ENCODE results near the gene SLC1A2.

SLC1A2 gene

DNA sequence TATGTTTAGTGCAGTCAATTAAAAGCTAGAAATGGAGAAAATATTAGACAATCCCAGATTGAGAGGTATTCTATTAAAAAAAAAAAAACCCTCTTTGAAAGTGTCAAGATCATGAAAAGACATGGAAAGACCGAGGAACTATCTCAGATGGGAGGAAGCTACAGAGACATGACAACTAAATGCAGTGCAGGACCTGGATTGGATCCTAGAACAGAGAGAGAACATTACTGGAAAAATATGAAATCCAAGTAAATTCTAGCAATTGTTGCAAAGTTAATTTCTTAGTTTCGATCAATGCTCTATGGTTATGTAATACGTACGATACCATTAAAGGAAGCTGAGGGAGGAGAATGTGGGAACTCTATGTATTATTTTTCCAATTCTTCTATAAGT is 43.2 kb downstream of the SLC1A2 start:
- DNase-seq (ENCODE audit: low spot score), result no peak

DNA sequence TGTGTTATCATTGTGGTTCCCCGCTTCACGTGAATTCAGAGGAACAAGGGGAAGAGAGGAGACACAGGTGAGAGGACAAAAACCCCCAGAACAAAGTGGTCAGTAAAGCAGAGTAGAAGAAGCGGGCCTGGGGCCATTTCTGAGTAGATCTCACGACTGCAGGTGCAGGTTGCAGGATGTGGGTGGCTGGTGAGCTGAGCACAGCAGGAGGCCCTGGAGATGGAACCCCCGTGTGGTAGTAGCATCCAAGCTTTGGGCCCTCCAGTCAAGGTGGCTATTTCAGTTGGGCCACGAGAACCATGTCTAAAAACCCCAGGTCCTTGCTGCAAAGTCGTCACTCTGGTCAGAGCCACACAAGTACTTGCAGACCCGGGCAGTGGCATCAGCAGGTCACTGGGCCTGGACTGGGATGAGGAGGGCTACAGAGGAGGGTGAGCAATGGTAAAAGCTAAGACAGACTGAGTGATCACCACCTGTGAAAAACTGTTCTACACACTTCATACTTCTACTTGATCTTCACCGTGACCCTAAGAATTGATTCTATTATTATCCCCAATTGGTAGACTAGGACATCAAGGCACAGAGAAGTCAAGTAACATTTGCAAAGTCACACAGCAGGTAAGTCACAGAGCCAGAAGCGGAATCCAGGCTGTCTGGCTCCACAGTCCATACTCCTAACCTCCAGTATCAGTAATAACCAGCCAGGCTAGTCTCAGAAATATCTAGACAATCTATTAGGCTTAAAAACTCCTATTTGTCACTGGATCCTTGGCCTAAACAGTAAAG is 43.8 kb downstream of the SLC1A2 start:
- DNase-seq (ENCODE audit: low spot score), result no peak

DNA sequence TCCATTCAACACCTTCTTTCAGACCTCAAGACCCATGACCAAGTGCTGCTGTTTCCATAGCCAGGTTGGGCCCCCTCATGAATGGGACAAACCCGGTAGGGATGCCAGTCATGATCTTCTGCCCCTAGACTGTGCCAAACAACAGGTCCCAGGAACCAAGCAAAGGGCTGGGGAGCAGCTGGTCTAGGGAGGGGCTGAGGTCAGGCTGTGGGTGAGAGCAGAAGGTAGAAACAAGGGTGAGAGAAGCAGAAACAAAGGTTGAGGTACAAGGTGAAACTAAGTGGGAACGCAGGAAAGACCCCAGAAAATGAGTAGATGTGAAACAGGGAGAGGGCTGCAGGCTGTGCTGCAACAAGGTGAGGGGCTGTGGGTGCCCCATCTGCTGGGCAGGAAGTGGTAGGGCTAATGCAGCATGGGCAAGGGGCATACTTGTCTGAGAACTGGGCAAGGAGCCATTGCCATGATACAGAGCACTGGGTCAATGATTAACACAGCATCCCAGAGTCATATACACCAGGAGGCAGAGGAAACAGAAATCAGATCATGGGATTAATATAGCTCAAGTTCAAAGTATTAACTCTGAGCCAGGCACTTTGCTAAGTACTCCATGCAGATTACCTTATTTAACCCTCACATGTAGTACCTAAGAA is 45.9 kb downstream of the SLC1A2 start:
- DNase-seq (ENCODE audit: low spot score), result no peak

DNA sequence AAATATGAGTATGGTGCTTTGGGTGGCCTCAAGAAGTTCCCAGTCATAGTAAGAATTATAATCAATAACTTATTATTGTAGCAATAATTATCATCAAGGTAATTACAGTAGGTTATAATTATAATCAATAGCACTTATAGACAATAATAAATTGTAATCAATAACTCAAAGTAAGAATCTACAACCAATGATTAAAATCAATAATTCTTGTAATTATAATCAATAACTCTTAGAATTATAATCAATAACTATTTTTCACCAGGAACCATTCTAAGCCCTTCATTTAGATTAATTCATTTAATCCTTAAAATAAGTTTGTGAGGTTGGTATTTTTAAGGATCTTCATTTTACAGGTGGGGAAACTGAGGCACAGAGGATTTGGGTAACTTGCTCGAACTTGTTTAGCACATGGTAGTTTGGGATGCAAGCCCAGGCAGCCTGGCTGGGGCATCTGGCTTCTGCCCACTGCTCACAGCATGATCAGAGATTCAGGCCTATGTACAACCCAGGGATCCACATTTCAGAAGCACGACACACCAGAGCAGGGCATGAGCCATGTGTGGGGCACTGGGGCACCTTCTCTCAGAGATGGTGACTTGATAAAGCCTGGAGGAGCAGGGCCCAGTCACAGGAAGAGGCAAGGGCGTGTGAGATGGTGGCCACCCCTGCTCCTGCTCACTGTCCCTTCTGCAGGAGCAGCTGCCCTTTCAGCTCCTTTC is 46.6 kb downstream of the SLC1A2 start:
- DNase-seq (ENCODE audit: low spot score), result no peak

DNA sequence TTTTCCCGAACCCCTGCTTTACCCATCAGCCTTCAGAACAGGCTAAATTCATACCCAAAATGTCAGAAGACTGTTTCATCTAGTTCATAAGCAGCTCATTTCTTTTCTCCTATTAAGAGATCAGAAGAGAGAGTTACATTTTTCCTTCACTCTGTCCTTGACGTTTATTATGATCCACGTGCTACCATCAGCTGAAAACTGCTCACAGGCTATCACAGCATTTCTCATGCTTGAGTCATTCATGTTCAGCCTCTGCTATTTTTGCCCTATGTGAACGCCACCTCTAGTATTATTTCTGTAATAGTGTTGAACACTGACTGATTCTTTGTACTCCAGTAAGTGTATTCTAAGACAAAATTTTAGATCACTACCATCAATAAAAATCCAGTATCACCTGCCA is 51.9 kb downstream of the SLC1A2 start:
- peak; percentile 66 for DNase-seq (ENCODE audit: low spot score)

DNA sequence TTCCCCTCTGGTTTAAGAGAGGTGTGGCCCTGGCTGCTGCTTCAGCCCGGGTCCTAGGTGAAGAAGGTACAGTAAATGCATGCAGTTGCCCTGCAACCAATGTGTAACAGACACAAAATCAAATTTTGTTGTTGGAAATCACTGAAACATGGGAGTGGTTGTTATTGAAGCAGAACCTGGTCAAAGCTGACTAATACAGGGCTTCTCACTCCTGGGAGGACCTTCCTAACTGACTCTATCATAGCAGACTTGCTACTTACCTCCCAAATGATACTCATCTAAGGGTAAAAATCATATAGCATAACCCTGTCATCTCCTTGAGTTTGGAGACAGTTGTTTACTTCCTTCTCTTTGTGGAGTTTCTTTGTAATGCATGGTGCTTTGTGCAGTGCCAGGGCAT is 52.6 kb downstream of the SLC1A2 start:
- DNase-seq (ENCODE audit: low spot score), result no peak

DNA sequence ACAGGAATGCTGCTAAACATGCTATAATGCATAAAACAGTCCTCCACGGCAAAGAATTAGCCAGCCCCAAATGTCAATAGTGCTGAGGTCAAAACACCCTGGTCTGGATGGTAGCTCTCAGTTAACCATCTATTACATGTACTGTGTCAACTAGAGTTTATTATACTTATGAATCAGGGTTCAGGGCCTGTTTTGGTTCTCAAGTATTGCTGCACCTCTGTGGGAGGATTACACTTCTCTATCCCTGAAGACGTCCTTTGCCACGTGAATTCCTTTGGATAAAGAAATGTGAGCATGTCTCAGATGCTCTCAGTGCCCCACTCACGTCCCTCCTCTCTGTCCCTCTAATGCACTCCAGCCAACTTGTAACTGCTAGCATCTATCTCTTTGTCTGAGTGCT is 53.4 kb downstream of the SLC1A2 start:
- no peak for DNase-seq (ENCODE audit: low spot score)

DNA sequence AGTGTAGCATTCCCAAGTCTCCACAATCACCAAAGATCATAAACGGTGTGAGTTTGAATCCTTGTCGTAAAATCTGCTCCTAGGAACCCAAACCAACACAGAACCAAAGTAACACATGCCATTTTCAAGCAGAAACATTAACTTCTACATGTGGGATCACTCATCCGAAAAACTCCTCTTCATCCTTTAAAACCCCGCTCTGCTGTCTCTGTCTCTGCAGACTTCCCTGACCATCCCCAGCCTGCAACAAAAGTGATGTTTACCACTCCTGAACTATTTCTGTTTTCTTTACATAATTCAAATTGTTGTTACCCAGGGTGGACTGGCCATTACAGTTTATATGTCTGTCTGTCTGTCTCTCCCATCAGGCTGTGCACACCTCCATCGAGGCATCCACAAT is 54.0 kb downstream of the SLC1A2 start:
- no peak for DNase-seq (ENCODE audit: low spot score)

DNA sequence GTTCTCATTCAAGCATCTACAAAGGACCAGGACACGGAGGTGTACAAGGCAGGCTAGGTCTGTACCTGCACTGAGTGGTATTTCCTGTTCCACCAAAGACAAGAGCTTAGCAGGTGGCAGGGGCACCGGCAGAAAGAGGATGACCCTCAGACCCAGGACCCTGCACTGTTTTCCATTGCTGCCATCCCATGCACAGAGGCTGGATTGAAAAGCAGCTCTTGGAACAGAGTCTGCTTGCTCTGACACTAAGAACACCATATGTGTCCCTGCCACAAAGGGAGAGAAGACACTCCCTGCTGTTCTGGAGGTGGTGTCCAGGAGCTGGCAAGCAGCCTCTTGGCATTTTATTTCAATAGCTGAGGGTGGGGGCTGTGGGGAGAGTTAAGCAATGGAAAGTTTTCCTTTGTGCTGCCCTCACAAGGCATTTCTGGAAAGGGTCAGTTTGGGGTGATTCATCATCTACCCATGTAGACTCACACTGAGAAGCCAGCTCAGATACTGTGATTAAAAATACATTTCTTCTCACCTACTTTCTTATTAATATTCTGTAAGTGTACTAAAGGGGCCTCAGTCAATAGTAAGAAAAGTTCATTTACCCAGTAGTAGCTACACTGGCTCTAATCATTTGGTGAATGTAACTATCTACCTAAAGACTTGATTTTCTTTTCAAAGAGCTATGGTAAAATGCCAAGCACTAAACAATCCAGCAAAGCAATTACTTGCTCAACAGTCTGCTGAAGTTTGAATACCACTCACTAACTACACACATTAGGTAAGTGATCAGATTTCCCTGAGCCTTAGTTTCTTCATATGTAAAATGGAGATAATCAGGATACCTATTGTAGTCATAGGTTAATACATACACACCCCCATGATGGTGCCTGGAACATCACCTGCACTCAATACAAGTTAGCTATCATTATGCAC is 55.2 kb downstream of the SLC1A2 start:
- peak; percentile 16 for DNase-seq (ENCODE audit: low spot score)

DNA sequence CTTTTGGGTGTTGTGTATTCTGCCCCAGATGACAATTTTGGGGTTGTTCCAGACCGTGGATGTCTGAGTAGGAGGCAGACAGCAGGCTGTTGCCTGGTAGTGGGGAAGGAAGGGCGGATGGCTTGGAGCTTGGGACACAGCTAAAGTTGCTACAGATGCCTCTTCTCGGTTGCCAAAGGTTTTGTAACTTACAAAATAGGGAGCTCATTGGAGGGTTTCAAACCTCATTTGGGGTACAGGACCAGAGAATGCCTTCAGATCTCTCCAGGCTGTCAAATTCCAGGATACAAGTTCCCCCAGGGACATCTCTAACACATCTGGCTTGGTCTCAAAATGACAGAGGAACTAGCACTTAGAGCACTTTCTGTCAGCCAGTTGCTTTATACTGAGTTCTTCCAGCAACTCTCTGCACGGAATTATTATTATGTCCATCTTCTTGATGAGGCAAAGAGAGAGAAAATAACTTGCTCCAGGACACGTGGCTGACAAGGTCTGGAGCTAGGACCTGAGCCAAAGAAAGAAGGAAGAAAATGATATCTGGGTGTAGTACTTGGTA is 56.0 kb downstream of the SLC1A2 start:
- DNase-seq (ENCODE audit: low spot score), result no peak

DNA sequence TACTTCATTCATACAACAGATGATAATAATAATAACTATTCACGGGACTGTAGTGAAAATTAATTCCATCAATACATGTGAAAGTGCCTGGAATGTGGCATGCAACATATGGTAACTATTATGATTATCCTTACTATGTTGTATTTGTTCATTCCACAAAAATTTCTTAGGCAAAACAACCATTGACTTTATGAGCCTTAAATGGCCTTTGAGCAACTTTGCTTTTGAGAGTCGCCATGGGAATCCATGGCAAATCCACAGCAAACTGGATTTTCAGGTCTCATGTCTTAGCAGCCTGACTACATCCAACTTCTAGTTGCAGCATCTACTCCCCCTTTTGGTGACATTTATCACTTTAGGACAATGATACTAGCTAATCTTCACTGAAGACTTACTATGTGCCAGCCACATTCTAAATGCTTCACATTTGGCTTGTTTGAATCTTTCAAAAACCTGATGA is 56.8 kb downstream of the SLC1A2 start:
- no peak for DNase-seq (ENCODE audit: low spot score)

DNA sequence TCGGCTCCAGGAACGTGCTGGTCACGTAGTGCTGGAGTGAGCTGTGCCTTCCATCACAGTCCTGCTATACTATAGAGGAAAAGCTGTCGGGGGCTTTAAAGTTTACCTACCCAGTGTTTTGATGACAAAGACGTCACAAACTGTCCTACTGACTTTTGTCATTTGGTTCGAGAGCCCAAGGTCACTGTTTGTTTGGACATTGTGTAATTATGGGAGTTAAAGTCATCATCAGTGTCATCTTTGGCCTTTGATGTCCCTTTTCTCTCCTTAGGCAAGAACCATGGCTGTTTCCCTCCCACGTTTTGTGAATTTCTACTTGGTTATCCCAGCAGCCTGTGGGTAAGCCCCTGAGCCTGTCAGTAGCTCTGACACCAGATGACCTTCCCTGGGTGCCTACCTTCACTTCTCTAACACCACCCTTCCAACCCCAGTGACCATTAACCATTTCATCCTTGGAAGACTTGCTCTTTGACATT is 59.3 kb downstream of the SLC1A2 start:
- no peak for DNase-seq (ENCODE audit: low spot score)

DNA sequence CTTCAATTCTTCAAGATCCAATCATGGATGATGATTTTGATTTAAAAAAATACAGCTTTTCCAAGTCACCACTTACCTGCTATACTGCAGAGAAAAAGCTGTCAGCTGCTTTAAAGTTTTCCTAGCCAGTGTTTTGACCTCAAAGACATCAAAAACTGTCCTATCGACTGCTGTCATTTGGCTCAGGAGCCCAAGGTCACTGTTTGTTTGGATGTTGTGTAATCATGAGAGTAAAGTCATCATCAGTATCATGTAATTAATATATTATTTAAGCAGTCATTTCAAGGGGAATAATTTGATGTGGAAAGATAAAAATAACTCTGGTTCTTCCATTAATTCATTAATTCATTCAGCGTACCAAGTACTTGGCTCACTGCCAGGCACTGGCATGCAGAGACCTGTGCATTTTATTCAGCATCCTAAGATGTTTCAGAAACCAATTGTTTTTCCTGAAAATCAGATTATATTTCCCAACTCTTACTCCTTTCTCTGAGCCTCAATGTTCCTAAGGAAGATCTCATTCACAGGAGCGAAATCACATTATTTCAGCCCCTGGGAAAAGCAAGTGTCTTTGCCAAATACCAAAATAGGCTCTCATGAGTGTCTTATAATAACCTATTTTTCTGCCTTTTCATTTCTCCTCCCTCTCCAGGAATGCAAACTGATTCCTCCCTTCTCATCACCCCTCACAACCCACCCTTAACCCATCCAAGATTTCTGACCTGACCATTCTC is 59.9 kb downstream of the SLC1A2 start:
- DNase-seq (ENCODE audit: low spot score), result no peak

DNA sequence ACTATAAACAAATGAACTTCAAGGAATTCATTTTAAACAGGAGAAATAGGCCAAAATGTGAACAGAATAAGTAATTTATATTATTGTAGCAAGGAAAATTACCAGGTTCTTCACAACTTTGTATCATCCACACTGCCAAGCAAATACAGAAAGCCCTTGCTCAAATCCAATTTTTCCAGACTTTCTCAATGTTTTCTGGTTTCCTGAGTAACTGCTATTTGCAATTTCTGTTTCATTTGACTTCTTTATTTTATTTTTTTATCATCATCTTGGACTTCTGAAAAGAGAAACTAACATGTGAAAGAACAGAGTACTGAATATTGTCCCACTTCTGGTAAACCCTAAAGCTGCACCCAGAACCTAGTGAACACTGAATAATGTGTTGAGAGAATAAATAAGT is 61.0 kb downstream of the SLC1A2 start:
- no peak for DNase-seq (ENCODE audit: low spot score)

DNA sequence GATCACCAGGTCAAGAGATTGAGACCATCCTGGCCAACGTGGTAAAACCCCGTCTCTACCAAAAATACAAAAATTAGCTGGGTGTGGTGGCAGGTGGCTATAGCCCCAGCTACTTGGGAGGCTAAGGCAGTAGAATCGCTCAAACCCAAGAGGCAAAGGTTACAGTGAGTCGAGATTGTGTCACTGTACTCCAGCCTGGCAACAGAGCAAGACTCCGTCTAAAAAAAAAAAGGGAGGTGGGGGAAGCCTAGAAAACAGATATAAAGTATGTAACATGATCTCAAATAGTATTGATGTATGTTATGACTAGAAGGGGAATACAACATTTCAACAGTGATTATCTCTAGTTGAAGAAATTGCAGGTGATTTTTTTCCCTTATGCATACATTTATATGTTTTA is 61.4 kb downstream of the SLC1A2 start:
- DNase-seq (ENCODE audit: low spot score), result no peak

DNA sequence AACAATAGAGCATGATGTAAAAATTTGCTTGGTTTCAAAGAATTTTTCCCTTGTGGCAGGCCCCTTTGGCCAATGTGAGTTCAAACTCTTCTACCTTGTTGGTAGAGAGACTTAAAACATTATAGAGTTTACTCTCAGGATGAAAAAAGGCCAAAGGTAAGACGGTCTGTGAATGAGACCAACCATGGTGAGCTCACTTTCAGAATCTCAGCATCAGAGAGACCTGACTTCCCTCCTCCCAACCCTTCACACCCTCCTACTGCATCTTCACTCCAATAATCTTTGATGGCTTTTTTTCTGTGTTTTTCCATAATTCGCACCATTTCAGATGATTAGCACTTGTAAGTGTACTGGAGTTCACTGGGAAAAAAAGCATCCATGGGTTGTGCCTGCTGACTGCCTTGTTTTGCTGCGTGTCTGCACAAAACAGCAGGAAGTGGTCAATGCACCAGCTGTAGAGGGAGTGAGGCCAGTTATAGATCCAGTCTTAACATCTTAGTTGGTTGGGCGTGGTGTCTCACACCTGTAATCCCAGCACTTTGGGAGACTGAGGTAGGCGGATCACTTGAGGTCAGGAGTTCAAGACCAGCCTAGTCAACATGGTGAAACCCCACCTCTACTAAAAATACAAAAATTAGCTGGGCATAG is 64.1 kb downstream of the SLC1A2 start:
- DNase-seq (ENCODE audit: low spot score), result no peak

DNA sequence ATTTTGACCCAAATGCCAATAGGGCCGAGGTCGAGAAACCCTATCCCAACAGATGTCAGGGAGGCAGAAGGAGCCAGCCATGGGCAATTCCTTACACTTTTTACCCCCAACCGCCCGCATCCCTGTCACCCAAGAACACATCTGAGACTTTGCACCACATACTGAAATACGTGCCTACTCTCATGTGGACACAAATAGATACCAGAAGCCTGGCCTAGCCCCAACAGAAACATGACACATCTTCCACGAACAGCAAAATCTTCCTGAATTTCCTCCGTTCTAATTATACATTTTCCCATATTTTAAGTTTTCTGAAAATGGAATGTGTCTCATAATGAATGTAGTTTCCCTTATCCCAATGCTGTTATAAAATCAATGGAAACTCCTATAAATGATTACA is 64.7 kb downstream of the SLC1A2 start:
- no peak for DNase-seq (ENCODE audit: low spot score)

DNA sequence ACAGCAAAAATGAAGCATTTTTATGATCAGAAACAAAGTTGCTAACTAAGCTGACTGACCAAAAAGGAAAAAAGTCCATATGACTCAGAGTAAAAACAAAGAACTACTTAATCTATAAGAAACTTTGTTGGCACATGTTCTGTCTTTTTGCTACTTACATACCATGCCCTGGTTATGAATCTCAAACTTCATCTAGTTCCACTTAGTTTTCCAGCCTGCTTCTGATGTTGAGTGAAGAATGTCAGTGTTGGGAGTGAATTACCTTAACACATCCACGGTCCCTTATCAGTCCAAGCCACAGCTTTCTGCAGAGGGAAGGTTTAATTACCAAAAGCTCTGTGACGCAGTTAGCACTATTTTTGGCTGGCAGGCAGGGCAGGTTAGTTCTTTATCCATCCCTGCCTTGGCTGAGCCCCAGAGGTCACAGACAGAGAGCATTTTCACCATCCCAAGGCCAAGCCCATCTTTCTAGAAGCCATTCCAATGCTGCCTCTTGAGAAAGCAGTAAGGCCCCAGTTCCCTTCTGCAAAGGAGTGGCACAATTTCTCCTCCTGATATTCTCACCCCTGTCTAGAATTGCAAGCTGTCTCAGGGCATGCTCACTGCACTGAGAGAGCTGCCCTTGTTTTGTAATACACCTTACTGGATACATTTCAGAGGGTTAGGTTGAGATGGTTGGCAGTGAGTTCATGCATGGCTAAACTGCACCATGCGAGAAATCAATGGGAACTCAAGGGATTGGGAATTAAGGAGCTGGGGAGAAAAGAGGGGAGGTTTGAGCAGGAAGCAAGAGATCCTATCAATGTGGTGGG is 67.1 kb downstream of the SLC1A2 start:
- no peak for DNase-seq (ENCODE audit: low spot score)

DNA sequence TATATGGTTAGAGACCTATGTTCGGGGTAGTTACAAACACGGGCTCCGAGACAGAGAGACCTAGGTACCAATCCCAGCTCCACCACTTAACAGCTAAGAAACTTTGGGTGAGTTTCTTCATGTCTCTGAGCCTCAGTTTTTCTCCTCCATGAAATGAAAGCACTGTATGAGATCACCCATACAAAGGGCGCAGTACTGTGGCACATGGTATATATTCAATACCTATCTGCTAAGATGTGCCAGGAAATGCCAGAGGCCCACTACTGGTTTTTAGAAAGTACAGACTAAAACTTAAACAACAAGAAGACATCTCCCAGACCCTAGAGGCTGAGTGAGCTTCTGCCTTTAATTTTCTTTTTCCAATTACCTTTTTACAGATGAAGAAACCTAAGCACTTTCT is 69.5 kb downstream of the SLC1A2 start:
- no peak for DNase-seq (ENCODE audit: low spot score)

Data from RKO (cell line).